CD4-positive, alpha-beta T cell treated with Interferon gamma for 1 hour (primary cell): ENCODE data around the gene EGFL6.

Experiments
- DNase-seq: peaks from one replicate; pipeline ENCODE4 v3.0.0-alpha.2; 2020

Gene EGFL6, protein sequence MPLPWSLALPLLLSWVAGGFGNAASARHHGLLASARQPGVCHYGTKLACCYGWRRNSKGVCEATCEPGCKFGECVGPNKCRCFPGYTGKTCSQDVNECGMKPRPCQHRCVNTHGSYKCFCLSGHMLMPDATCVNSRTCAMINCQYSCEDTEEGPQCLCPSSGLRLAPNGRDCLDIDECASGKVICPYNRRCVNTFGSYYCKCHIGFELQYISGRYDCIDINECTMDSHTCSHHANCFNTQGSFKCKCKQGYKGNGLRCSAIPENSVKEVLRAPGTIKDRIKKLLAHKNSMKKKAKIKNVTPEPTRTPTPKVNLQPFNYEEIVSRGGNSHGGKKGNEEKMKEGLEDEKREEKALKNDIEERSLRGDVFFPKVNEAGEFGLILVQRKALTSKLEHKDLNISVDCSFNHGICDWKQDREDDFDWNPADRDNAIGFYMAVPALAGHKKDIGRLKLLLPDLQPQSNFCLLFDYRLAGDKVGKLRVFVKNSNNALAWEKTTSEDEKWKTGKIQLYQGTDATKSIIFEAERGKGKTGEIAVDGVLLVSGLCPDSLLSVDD

DNA sequence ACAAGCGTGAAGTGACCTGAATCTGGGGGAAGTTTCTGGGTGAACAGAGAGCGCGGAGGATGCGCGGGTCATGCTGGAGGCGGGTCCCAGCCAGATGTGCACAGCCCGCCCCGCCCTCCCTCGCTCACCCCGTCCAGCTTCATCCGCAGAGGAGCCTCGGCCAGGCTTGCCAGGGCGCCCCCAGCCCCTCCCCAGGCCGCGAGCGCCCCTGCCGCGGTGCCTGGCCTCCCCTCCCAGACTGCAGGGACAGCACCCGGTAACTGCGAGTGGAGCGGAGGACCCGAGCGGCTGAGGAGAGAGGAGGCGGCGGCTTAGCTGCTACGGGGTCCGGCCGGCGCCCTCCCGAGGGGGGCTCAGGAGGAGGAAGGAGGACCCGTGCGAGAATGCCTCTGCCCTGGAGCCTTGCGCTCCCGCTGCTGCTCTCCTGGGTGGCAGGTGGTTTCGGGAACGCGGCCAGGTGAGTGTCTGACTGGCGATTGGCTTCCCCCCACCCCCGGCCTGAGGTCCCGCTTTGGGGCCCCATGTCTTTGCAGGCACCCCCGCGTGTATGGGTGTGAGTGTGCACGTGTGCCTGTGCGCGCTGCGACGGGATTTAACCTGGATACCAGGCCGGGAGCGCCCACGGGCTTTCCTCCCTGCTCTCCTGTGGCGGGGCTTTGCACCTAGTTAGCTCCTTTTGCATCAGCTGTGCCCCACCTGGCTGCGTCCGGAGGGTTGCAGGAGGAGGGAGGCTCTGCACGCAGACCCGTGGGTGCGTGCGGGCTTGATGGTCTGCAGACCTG is at the start of gene EGFL6:
TSS of gene EGFL6 (plus strand) at position 123 of the 782 bp plus-strand sequence. CDS start at position 384, 261 bp downstream.
- no peak for DNase-seq

DNA sequence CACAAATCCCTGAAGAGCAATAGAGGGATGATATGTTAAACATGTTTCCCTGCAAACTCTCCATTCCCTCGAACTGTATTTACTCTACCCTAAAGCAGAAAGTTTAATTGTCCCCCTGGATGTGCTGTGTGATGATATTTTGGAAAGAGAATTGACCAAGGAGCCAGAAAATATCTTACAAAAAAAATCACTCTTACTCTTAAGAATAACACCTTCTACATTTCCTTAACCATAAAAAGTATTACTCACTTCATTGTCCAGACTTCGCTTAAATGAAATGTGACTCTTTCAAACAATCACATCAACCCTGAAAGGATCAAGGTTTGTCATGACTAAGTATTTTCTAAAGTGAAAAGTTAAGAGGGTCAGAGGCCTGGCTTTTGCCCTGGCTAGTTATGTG is 49.0 kb upstream of the EGFL6 start:
- no peak for DNase-seq

DNA sequence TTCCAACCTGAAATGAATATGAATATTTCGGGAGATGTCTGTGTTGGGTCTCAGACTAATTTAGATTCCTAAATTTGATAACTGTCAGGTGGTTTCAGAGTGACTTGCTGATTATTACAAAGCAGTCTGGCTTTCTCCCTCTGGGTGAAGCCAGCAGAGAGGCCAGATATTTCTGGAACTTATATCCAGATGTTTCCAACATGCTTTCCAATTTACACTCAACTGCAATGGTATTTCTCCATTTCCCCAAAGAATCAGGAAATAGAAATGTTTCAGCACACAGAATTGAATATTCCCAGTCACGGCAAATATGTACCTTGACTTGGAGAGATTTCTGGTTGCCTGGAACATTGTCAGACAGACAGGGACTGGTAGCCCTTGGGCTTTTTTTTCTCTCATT is 48.5 kb upstream of the EGFL6 start:
- DNase-seq: no peak

DNA sequence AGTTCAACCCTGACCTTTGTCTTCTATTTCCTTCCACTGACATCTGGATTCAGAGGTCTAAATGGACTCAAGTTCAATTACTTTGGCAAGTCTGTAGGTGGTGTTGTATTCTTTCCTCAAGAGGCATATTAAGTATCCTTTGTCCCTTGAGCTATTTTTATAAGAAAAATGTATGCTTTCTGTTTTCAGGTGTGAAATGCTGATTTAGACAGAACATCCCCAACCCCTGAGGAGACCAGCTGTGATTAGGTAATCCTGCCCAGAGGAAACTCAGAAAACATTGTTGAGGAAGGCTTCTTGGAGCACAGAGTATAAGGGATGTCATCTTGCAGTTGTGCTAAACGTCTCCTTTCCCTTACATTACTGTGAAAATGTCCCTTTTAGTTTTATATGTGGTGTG is 46.6 kb upstream of the EGFL6 start:
- DNase-seq: no peak

DNA sequence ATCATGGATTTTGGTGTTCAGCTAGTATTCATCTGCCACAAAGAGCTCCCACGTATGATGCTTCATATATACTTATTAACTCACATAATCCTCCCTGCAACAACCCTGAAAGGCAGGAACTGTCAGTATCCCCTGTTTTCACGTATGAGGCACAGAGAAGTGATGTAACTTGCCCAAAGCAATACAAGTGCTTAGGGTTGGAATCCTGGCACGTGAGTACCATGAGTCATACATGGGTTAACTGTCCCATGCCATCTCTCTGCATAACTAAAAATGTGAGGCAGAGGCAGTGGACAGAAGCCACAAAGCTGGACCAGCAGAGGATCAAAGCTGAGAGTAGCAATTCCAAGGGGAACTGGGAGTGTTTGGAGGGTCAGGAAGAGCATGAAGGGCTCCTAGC is 35.7 kb upstream of the EGFL6 start:
- DNase-seq: no peak

DNA sequence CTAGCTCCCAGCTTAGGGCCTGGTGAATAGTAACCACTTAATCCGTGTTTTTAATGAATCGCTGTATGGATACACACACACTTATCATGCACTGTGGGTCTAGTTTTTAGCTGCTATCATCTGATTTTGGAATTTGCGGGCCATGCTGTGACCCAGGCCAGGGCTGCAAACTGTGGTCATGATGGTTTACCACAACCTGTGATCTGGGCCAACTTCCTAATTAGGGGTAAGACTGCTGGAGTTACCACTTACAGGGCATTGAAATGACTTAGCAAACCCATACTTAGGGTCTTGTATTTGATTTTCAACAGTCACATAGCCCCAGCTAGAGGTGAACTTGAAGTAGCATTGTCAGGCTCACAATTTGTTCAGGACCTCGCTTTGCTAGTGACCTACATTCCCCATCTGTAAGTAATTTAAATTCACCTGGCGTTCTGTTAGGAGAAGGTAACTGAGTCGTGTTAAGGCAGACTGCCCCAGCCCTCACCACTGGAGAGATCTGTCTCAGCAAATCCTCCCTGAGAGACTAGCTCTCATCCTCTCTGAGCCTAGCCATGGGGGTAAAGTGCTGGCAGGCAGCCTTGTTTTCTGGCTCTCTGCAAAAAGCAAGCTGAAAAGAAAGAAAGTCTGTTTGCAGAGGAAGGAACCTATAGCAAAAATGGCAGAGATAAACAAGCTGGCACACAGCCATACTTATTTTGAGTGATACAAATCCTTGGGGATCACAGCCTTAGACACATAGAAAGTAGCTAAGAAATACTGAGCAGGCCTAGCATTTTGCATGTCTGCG is 33.8 kb upstream of the EGFL6 start:
- DNase-seq: no peak

DNA sequence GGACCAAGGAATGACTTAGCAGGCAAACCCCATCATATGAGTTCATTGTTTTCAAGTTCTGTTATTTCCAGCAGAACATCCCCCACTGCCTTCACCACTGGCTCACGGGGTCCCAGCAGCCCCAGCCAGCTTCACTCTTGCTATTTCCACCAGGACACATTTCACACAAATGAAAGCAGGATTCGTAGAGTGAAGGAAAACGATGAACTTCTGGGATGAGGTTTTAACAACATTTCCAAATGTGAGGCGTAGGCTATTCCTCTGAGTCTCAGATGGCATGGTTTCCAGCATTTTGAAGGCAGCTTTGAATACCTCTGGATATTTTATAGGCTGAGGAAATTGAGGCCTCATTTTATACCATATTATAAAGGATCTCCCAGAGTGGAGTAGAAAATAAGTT is 32.9 kb upstream of the EGFL6 start:
- no peak for DNase-seq

DNA sequence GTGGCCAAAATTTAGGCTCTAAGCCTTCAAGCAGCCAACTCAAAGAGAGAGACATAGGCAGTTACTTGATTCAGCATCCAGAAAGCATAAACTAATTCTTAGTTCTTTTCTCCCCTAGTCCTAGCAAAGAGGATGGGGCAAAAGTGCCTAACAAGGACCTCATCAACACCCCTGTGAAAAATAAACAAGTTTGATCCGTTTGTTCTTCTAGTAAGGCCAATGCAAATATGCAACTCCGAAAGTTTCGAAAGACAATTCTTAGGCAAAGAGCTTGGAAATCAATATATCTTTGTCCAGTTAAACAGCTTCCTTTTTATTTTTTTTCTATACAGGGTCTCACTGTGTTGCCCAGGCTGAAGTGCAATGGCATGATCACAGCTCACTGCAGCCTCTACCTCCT is 31.0 kb upstream of the EGFL6 start:
- no peak for DNase-seq

DNA sequence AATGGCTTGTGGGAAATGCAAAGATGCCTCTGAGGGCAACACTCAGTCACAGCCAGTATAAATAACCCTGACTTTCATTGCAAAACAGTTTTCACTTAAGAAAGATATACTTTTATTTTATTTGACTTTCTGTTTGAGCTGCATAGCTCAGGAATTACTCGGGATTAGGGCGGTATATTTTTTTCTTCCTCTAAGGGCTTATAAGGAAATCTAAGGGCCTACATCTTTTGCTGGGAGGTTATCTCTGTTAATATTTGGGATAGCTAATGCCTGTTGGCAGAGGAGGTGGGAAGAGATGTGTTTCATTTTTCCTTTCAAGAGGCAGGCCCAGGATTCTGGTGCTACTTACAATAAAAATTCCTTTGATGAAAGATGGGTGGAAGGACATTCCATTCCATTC is 28.8 kb upstream of the EGFL6 start:
- no peak for DNase-seq

DNA sequence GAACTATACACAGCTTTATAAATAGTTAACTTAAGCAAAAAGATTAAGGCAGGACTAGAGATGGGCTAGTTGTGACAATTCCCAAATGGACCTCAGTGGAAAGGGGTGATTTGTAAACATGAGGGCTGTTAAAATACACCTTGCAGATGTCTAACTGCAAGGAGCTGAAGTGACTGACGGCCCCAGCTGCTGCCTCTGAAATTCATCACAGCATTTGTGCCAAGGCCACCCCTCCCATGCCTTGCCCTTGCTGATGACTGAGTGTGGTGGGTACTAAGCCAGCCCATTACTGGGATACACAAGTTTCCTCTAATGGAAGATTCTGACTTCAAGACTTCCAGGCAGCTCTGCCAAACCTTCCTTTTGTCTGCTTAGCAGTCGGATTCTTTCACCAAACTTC is 23.7 kb upstream of the EGFL6 start:
- no peak for DNase-seq

DNA sequence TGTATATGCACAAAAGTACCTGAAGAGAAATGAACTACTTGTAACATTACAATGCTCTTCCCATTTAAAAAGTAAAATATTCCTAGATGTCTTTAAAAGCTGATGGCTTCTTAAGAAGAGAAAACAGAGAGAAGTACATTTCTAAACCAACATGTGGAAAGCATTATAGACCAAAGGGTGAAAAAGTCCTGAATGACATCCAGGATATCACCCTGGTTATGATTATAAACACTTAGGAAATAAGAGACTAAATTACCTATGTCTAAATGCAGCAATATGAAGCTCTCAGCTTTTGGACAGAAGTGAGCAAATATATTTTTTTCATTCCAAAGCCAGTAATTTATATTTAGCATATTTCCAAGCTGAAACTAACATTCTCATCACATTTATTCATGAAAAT is 21.7 kb upstream of the EGFL6 start:
- DNase-seq: no peak

DNA sequence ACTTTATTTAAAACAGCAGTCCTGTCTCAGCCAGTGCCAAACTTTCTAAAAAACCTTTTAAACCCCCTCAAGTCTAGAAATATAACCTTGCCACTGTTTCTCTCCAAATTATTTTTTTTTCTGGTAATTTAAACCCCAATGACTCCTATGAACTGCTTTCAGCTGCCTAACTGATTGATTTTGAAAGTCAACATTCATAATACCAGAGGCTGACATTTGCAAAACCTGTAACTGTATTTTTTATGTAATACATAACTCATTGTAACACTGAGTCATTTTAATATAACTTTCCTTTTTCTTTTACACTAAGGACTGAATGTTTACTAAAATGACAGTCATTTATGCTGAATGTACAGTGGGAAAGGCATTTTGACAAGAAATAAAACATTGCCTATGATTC is 19.1 kb upstream of the EGFL6 start:
- DNase-seq: no peak

DNA sequence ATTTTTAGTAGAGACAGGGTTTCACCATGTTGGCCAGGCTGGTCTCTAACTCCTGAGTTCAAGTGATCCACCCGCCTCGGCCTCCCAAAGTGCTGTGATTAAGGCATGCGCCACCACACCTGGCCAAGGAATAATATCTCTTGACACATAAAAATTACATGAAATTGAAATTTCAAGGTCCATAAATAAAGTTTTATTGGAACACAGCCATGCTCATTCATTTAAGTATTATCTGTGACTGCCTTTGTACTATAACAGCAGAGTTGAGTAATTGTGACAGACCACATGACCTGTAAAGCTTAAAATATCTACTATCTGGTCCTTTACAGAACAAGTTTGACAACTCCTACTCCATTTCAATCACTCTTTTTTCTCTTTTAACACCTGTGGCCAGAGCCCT is 17.8 kb upstream of the EGFL6 start:
- DNase-seq: no peak

DNA sequence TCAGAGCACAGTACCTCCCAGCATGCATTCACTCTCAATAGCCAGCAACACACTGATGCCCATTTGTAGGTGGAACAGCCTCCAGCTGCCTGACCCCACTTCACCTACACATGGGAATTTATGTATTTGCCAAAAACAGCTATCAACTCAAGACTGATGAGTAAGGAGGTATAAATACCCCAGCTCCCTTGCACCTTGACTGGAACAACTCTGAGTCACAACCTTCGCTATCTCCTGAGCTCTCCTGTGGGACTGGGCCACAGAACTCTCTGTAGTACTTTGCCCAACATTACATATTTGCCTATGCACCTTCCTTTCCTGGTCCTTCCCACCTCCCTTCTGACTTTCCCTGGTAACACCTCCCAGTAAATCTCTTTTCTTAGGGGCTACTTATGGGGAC is 16.5 kb upstream of the EGFL6 start:
- DNase-seq: no peak

DNA sequence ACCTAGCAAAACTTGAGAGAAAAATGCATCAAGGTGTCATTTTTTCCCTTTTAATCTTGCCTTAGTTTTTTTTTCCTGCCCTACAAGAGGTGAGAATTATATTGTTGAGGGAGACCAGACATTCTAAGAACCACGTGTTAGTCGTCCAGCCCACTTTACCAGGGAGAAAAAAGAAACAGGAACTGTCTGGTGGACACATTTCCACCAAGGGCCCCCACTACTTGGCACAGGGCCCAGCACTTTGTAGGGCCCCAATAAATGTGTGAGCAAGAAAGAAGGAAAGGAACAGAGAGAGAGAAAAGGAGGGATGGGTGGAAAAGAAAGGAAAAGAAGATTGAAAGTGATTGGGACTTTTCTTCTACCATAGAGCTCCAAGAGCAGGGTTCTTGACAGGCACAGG is 3.9 kb upstream of the EGFL6 start:
- no peak for DNase-seq

DNA sequence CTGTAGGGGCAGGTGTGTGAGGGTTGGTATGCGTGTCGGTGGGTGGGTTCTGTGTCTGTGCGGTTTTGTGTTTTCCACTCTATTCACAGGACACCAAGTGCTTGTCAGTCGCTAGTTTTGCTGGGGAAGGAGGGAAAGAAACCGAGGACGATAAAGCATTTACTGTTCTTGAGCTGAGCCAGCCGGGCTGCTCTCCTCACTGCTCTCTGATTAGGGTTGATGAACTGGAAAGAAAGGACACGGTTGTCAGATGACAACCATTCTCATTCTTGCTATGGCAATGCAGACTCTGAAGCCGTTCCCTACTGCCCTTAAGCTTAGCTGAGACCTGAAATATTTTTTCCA is 832 bp downstream of the EGFL6 start:
- DNase-seq: no peak

DNA sequence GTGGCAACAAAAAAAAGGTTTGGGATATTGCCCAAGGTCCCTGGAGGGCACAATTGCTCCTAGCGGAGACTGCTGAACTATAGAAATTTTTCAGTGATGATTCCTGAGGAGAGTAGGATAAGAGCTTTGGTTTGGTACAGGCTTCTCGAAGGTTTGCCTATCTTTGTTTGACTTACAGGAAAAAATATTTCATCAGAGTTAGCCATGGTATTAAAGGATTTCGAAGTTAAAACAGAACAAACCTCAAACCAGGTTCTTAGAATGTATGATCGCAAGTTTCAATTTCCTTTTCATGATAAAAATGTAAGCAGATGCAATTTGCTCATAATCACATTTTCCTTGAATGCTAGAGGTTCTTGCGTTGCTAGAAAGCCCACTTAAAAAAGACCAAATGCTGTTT is 1.7 kb downstream of the EGFL6 start:
- no peak for DNase-seq

DNA sequence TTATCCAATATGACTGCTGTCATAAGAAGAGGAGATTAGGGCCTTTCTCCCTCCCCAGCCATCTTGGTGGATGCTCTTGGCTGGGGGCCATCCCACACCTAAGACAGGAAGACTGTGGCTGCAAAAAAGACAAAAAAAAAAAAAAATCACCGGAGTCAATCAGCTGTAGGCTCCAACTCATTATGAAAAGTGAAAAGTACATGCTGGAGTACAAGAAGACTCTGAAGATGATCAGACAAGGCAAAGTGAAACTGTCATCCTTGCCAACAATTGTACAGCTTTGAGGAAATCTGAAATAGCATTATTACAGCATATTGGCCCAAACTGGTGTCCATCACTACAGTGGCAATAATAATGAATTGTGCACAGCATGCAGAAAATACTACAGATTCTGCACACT is 5.2 kb downstream of the EGFL6 start:
- DNase-seq: no peak

DNA sequence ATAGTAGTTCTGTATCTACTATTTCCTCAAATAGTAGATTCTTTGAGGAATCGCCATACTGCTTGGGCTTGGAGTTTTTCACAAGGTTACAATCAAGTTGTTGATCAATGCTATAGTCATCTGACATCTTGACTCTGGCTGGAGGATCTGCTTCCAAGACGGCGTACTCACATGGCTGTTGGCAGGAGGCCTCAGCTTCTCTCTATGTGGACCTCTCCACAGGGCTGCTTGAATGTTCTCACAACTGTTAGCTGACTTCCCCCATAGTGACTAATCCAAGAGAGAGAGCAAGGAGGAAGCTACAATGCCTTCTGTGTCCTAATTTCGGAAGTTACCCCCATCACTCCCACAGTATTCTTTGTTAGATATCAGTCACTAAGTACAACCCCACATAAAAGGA is 10.3 kb downstream of the EGFL6 start:
- no peak for DNase-seq

DNA sequence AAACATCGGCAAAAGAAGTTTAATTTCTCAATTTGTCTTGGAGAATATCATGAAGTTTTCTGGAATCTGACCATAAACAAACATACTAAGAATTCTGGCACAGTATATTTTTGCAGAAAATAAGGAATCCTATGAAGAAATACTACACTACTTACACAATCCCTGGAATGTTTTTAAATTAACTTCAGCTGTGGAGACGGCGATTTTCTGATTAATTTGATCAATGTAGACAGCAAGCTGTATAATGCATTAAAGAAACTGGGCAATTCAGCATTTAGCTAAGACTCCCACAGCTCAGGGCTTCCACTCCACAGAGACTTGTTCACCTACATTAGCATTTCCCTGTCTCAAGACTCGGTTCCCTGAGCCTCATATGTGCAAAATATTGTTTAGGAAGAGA is 12.2 kb downstream of the EGFL6 start:
- no peak for DNase-seq

DNA sequence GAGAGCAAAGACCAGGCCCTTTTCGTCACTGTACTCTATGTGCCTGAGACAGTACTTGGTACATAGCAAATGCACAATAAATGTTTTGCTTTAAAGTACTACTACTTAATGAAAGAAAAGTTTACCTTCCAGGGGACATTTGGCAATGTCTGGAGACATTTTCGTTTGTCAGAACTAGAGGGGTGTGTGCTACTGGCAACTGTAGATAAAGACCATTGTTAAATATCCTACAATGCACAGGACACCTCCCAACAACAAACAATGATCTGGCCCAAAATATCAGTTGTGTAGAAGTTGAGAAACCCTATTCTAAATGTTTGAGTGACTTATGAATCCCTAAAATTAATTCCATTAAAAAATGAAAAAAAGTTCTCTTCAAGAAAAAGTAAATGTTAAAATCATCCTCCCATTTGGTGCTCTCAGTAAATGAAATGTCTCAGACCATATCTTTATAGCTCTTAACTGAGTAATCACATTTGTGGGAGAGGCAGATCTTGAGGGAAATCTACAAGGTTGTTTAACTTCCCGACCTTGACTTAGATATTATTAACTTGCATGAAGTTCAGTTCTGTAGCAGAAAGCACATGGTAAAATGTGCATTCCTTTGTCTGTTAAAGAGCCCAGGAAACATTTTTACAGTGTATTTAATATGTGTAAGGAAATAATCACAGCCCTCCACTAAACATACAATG is 18.5 kb downstream of the EGFL6 start:
- DNase-seq: no peak

DNA sequence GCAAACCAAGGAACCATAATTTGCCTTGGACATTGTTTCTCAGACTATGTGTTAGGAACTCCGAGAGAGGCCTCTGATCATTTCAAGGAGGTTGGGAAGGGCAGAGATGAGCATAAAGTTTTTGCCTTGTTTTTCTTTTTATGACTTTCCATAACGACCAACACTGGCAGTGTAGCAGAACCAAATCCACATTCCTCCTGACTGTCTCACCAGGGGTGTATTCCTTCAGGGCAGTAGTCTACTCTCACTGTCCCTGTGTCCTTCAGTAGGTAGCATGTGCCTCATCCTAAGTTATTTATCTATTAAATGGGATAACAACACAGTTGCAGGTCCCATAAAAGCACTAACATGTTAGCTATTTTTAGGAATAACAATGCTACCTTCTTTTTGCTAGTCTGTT is 20.8 kb downstream of the EGFL6 start:
- no peak for DNase-seq

DNA sequence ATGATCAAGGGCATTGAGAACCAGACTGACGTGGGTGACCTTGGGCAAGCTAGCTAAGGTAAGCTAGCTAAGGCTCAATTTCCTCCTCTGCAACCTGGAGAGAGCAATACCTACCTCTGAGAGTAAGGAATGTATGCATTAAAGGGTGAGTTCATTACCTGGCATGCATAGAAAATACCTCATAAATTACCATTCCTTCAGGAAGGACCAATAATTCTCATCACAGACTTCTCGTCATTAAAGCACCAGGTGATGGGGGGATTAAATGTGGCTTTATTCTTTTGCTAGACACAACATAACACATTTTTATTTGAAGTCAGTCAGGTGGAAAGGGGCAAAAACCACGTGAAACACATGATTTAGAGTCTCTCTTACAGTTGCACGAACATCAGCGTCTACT is 21.5 kb downstream of the EGFL6 start:
- DNase-seq: no peak
